Prostate gland (tissue), 2 donors: ENCODE measurements around the gene DCAF15. TPM values are rescaled to one million over a fixed set of nuclear protein-coding genes. Genes with fewer than 3 reads are reported as not detected.

Source experiments
- DNase-seq: peaks from one replicate; pipeline ENCODE4 v3.0.0-alpha.2; 2019; ENCODE audit warnings: low spot score
- H3K27ac ChIP-seq, 2 donors: fragments of 200-600 bp; sonication (generic); 2 replicates each; pipeline ENCODE4 v1.5.1; 2017 to 2019
- H3K27me3 ChIP-seq: fragments of 200-600 bp; sonication (generic); replicated peaks from 2 replicates; pipeline ENCODE4 v1.5.1; 2019; ENCODE audit not compliant: insufficient read depth
- H3K36me3 ChIP-seq, 2 donors: fragments of 200-600 bp; sonication (generic); 1 replicate in 1 of 2; 2 replicates in 1 of 2; pipeline versions ENCODE4 v1.5.1 to v1.8.1; 2017 to 2019
- H3K4me1 ChIP-seq: fragments of 200-600 bp; sonication (generic); replicated peaks from 2 replicates; pipeline ENCODE4 v1.5.1; 2019
- H3K4me3 ChIP-seq, 2 donors: fragments of 200-600 bp; sonication (generic); 2 replicates each; pipeline ENCODE4 v1.5.1; 2017 to 2019
- H3K9me3 ChIP-seq: fragments of 200-600 bp; sonication (generic); 2 replicates; pipeline ENCODE4 v1.5.1; 2017
- POLR2A ChIP-seq: fragments of 450-650 bp; IDR thresholded peaks from one replicate; pipeline ENCODE4 v1.6.1; 2016; ENCODE audit warnings: antibody characterized with exemption, mild to moderate bottlenecking
- POLR2AphosphoS5 ChIP-seq: sonication (generic); formaldehyde crosslinking; IDR thresholded peaks from one replicate; pipeline ENCODE4 v1.6.1; 2017; ENCODE audit warnings: antibody characterized with exemption
- WGBS: methylation state at CpG from one replicate; pipeline ENCODE4 v1.1.5; 2018; 5-methylcytosine and 5-hydroxymethylcytosine counted together
- intact Hi-C: fragments of 100-400 bp; cut with DNase I; formaldehyde crosslinking; loops from one replicate; pipeline ENCODE4 v1.14.2; 2022
- total RNA-seq, 2 donors: library from RNA; depleted of rRNA; stranded (reverse); fragments of >200 nt; gene quantifications; one replicate each; pipeline ENCODE4 v1.1.0, GENCODE V29; 2016
- TF ChIP-seq, protein P1 (sequence below), 4 experiments: fragments of 200-600 bp in 2 of 4; fragments of 450-650 bp in 2 of 4; sonication (generic) in 2 of 4; IDR thresholded peaks; 1 replicate in 3 of 4; 2 replicates in 1 of 4; pipeline ENCODE4 v1.5.1; 2016 to 2019; ENCODE audit warnings: antibody characterized with exemption in 4 of 4, mild to moderate bottlenecking in 2 of 4, moderate library complexity in 2 of 4

Gene DCAF15
- total RNA-seq, 2 donors from 2014 or later = 18.6 to 47.4 TPM

- Histone ChIP-seq H3K4me3 (no peak overlapping the region), H3K4me1 (no peaks in the 10 kb centered on the region), H3K27ac (no peak overlapping the region), H3K27me3 (no peaks in the 10 kb centered on the region), H3K36me3 (peaks cover 4 to 8% of the 10 kb centered on the region in 2 donors), H3K9me3 (no peaks in the 10 kb centered on the region)
- intact Hi-C loops = no loop called here
- no peak for TF ChIP-seq POLR2A
- TF ChIP-seq, protein P1, sequence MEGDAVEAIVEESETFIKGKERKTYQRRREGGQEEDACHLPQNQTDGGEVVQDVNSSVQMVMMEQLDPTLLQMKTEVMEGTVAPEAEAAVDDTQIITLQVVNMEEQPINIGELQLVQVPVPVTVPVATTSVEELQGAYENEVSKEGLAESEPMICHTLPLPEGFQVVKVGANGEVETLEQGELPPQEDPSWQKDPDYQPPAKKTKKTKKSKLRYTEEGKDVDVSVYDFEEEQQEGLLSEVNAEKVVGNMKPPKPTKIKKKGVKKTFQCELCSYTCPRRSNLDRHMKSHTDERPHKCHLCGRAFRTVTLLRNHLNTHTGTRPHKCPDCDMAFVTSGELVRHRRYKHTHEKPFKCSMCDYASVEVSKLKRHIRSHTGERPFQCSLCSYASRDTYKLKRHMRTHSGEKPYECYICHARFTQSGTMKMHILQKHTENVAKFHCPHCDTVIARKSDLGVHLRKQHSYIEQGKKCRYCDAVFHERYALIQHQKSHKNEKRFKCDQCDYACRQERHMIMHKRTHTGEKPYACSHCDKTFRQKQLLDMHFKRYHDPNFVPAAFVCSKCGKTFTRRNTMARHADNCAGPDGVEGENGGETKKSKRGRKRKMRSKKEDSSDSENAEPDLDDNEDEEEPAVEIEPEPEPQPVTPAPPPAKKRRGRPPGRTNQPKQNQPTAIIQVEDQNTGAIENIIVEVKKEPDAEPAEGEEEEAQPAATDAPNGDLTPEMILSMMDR (IDR thresholded peaks at IDR 0.05) = no peak
- no peak for TF ChIP-seq POLR2AphosphoS5
- WGBS = 83% methylated on average over 17 of the region's 17 CpGs
- no peak for DNase-seq
Observed at GRCh38 chr19:13929956-13930355, 22.4 kb upstream of the DCAF15 start.

DNA sequence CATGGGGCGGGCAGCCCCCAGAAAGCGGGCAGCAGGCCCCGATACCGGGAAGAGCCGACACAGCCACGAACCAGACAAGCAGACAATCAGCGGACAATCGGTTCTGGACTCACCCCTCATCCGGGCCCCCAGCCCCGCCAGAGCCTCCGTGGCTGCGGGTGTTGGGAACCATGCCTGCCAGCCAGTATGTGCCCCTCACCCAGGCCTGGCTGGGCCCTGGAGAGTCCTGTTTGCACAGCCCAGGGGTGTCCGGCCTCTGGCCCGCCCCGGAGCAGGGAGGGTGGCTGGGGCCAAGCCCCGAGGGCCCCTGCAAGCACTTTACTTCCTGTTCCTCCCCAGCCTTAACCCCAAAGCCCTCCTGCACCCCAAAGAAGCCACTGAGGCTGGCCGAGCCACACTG is 21.9 kb upstream of the DCAF15 start:
- no peaks in the 10 kb centered on the region for H3K27me3 ChIP-seq

DNA sequence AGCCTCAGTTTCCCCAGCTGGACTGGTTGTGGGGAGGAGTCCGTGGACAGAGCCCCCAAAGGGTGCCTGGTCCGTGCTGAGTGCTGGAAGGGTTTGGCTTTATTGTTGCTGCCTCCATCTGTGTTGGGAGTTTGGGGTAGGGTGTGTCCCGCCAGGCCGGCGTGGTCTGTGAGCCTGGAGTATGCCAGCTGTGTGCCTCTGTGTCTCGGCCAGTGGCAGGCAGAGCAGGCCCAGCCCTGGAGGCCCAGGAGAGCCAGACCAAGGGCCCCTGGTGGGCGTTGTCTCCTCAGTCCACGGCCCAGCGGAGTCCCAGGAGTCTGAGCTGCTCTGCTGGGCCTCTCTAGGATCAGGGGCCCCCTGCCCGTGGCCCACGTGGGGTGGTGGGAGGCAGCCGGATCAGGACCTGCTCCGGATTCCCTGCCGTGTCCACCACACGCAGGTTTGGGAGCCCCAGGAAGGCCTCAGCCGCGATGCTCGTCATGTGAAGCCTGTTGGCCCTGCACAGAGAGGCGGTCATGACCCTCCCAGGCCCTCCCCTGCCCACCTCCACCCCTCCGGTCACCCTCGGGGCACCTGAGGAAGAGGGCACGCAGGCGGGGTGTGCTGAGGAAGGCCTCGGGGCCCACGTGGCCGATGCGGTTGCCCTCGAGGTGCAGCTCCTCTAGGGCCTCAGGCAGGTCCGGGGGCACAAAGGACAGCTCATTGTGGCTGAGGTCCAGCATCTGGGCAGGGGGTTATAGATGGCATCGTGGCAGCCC is 20.7 kb upstream of the DCAF15 start:
- H3K4me3 ChIP-seq = no peak overlapping the region
- TF ChIP-seq POLR2A = no peak
- no peak for TF ChIP-seq POLR2AphosphoS5
- TF ChIP-seq, protein P1 (IDR thresholded peaks at IDR 0.05) = no peak
- no peaks in the 10 kb centered on the region for H3K9me3 ChIP-seq
- intact Hi-C loops = no loop called here
- no peak overlapping the region for H3K27ac ChIP-seq
- peaks cover 4 to 6% of the 10 kb centered on the region in 2 donors for H3K36me3 ChIP-seq
- 81% methylated on average over 29 of the region's 30 CpGs for WGBS
- no peak for DNase-seq
- H3K27me3 ChIP-seq = no peaks in the 10 kb centered on the region
- no peaks in the 10 kb centered on the region for H3K4me1 ChIP-seq

More for the DNA sequence above, 21.9 kb upstream of the DCAF15 start:
- Histone ChIP-seq H3K36me3 (peaks cover 4 to 8% of the 10 kb centered on the region in 2 donors), H3K4me1 (no peaks in the 10 kb centered on the region), H3K4me3 (no peak overlapping the region), H3K27ac (no peak overlapping the region), H3K9me3 (no peaks in the 10 kb centered on the region)
- intact Hi-C loops = no loop called here
- 82% methylated on average over 17 of the region's 17 CpGs for WGBS
- DNase-seq = no peak
- TF ChIP-seq, protein P1 (IDR thresholded peaks at IDR 0.05) = no peak
- no peak for TF ChIP-seq POLR2AphosphoS5
- no peak for TF ChIP-seq POLR2A

DNA sequence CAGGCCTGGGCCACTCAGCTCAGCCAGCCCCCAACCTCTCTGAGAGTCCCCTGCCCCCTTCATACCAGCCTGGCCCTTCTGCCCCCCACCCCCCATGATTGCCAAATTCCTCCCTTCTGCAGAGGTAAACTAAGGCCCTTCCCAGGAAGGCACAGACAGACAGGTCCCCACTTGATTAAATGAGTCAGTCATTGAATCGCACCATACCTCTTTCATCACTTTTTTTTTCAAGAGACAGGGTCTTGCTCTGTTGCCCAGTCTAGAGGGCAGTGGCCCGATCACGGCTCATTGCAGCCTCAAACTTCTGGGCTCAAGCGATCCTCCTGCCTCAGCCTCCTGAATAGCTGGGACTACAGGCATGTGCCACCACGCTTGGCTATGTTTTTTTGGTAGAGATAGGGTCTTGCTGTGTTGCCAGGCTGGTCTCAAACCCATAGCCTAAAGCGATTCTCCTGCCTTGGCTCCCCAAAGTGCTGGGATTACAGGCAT is 20.1 kb upstream of the DCAF15 start:
- no peak overlapping the region for H3K4me3 ChIP-seq
- no peak for DNase-seq
- H3K27me3 ChIP-seq = no peaks in the 10 kb centered on the region
- peaks cover 0 to under 1% of the 10 kb centered on the region in 2 donors for H3K36me3 ChIP-seq
- H3K27ac ChIP-seq = no peak overlapping the region
- H3K4me1 ChIP-seq = no peaks in the 10 kb centered on the region
- WGBS = 92% methylated on average over 6 of the region's 6 CpGs
- intact Hi-C loops = no loop called here
- TF ChIP-seq POLR2A = no peak
- no peaks in the 10 kb centered on the region for H3K9me3 ChIP-seq

DNA sequence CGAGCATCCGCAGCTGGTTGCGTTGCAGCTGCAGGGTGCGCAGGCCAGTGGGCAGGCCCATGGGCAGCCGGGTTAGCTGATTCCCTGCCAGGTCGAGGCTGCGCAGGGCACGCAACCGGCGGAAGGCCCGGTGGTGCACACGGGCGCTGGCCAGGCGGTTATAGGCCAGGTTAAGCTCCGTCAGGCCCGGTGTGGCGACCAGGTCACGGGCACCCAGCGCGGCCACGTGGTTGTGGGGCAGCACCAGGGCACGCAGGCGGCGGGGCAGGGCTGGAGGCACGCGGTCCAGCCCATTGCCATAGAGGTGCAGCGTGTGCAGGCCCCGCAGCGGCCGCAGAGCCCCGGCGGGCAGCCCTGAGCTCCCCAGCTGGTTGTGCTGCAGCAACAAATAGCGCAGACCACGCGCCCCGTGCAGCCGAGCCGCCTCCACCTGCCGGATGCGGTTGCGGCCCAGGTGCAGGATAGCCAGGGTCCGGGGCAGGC is 19.4 kb upstream of the DCAF15 start:
- intact Hi-C loops = no loop called here
- H3K4me1 ChIP-seq = no peaks in the 10 kb centered on the region
- DNase-seq = no peak
- H3K27me3 ChIP-seq = no peaks in the 10 kb centered on the region
- H3K9me3 ChIP-seq = no peaks in the 10 kb centered on the region
- no peak overlapping the region for H3K27ac ChIP-seq
- no peaks in the 10 kb centered on the region for H3K36me3 ChIP-seq
- 91% methylated on average over 27 of the region's 42 CpGs for WGBS
- no peak overlapping the region for H3K4me3 ChIP-seq
- TF ChIP-seq POLR2AphosphoS5 (no peak), POLR2A (no peak)
- TF ChIP-seq, protein P1 (IDR thresholded peaks at IDR 0.05) = no peak
